DND-41 (cell line): ENCODE results near the gene RBL1.

Experiments used
- EZH2 ChIP-seq: IDR thresholded peaks from 3 replicates; pipeline ENCODE4 v1.6.1; 2012; ENCODE audit warnings: borderline replicate concordance, low read depth, mild to moderate bottlenecking, moderate library complexity, low read length, inconsistent platforms; ENCODE audit not compliant: severe bottlenecking
- TF ChIP-seq, protein P1 (sequence below): IDR thresholded peaks from 2 replicates; pipeline ENCODE4 v1.5.1; 2012; ENCODE audit warnings: borderline replicate concordance, low read length, moderate library complexity, mild to moderate bottlenecking; ENCODE audit not compliant: poor library complexity, severe bottlenecking; ENCODE audit errors: extremely low read depth

DNA sequence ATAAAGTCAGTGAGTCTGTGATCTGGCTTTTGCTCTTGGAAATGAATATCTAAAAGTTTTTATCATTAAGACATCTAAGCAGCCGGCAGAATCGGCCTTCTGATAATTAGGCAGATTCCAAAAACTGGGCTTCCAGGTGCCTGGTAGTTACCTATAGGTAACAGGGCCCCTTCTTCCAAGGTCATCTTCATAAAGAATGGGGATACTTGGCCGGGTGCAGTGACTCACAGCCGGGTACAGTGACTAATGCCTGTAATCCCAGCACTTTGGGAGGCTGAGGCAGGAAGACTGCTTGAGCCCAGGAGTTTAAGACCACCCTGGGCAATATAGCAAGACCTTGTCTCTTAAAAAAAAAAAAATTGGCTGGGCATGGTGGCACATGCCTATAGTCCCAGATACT, 12.9 kb upstream of the RBL1 start:
- TF ChIP-seq, protein P1, sequence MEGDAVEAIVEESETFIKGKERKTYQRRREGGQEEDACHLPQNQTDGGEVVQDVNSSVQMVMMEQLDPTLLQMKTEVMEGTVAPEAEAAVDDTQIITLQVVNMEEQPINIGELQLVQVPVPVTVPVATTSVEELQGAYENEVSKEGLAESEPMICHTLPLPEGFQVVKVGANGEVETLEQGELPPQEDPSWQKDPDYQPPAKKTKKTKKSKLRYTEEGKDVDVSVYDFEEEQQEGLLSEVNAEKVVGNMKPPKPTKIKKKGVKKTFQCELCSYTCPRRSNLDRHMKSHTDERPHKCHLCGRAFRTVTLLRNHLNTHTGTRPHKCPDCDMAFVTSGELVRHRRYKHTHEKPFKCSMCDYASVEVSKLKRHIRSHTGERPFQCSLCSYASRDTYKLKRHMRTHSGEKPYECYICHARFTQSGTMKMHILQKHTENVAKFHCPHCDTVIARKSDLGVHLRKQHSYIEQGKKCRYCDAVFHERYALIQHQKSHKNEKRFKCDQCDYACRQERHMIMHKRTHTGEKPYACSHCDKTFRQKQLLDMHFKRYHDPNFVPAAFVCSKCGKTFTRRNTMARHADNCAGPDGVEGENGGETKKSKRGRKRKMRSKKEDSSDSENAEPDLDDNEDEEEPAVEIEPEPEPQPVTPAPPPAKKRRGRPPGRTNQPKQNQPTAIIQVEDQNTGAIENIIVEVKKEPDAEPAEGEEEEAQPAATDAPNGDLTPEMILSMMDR = no peak
- TF ChIP-seq EZH2 = no peak
